Tibial nerve (tissue), 4 donors: ENCODE measurements around the gene MAP4K3.

Experiments
- CTCF ChIP-seq, 5 experiments: fragments of 200-600 bp in 3 of 5; fragments of 450-650 bp in 2 of 5; sonication (generic) in 3 of 5; IDR thresholded peaks; one replicate each; pipeline ENCODE4 v1.5.1; 2016 to 2019; ENCODE audit warnings: antibody characterized with exemption in 5 of 5, mild to moderate bottlenecking in 3 of 5, moderate library complexity in 2 of 5
- EP300 ChIP-seq, 2 donors: sonication (generic); formaldehyde crosslinking; IDR thresholded peaks; one replicate each; pipeline ENCODE4 v1.6.1; 2017; ENCODE audit warnings: antibody characterized with exemption in 2 of 2, mild to moderate bottlenecking in 1 of 2
- POLR2A ChIP-seq, 2 donors: fragments of 450-650 bp; IDR thresholded peaks; one replicate each; pipeline ENCODE4 v1.6.1; 2017; ENCODE audit warnings: antibody characterized with exemption in 2 of 2, mild to moderate bottlenecking in 2 of 2, moderate library complexity in 2 of 2

- TF ChIP-seq CTCF (IDR thresholded peaks at IDR 0.05) (no peak), POLR2A (IDR thresholded peaks at IDR 0.05) (no peak), EP300 (IDR thresholded peaks at IDR 0.05) (no peak)
These were observed 219.9 kb downstream of the MAP4K3 start for GRCh38 chr2:39217192-39217550.
